BJ (cell line): ENCODE measurements around the gene ARHGAP19. TPM values are rescaled to one million over a fixed set of nuclear protein-coding genes. Genes with fewer than 3 reads are reported as not detected.

Experiments used
- CTCF ChIA-PET: fragments of 350-600 bp; formaldehyde crosslinking; extraction: SDS; loops from one replicate; lab custom pipeline; 2021; ENCODE audit warnings: antibody characterized with exemption, inconsistent platforms; lab: Yijun Ruan, JAX
- POLR2A ChIA-PET: fragments of 300-600 bp; sonication (Branson Sonifier 250); formaldehyde crosslinking; extraction: SDS; loops from one replicate; lab custom pipeline; 2021; ENCODE audit warnings: antibody characterized with exemption; lab: Charles Lee
- DNase-seq: peaks from one replicate; pipeline ENCODE4 v3.0.0-alpha.2; 2011; ENCODE audit warnings: low read depth
- H3K27me3 ChIP-seq: 2 replicates; pipeline ENCODE4 v1.6.0; 2011; ENCODE audit warnings: low read length; ENCODE audit not compliant: control insufficient read depth, insufficient read depth
- H3K36me3 ChIP-seq: 2 replicates; pipeline ENCODE4 v1.5.1; 2011; ENCODE audit warnings: low read length; ENCODE audit not compliant: control insufficient read depth, insufficient read depth
- H3K4me3 ChIP-seq: 2 replicates; pipeline ENCODE4 v1.5.1; 2011; ENCODE audit warnings: low read depth, mild to moderate bottlenecking, control low read depth, low read length
- CTCF ChIP-seq: IDR thresholded peaks from 2 replicates; pipeline ENCODE4 v1.5.1; 2011; ENCODE audit warnings: low read depth, mild to moderate bottlenecking, control low read depth, inconsistent platforms, low read length, moderate library complexity; ENCODE audit not compliant: insufficient read depth
- polyA plus RNA-seq: library from polyadenylated mRNA; depleted of rRNA; stranded (reverse); fragments of >200 nt; gene quantifications from 2 replicates; pipeline ENCODE4 v1.2.3, GENCODE V29; 2011

ARHGAP19 gene
- polyA plus RNA-seq, 1 experiment: 2.4 TPM

GRCh38 chr10:97188261-97188711 is 104.2 kb downstream of the ARHGAP19 start:
- no peak for DNase-seq
- Histone ChIP-seq H3K27me3 (peaks cover 21% of the 10 kb centered on the region), H3K4me3 (no peak overlapping the region), H3K36me3 (no peaks in the 10 kb centered on the region)
- CTCF ChIA-PET: no interaction called here
- no peak for TF ChIP-seq CTCF
- POLR2A ChIA-PET: no interaction called here

- ChIA-PET CTCF (no interaction called here), POLR2A (no interaction called here)
- TF ChIP-seq CTCF: no peak
- DNase-seq: no peak
- no peak overlapping the region for H3K4me3 ChIP-seq
- H3K36me3 ChIP-seq: no peaks in the 10 kb centered on the region
- H3K27me3 ChIP-seq: peaks cover 23% of the 10 kb centered on the region
Observed at GRCh38 chr10:97186911-97187310, 105.5 kb downstream of the ARHGAP19 start.

- no peak for TF ChIP-seq CTCF
- Histone ChIP-seq H3K36me3 (no peaks in the 10 kb centered on the region), H3K27me3 (peaks cover 26% of the 10 kb centered on the region), H3K4me3 (no peak within 1 kb of the TSS)
- CTCF ChIA-PET: interaction anchor here (0.9 to 1.7 kb wide), 2 partner anchors 9 to 12 kb away, joined by 4 to 5 read pairs; no protein-coding TSS in a partner anchor
- POLR2A ChIA-PET: no interaction called here
- no peak for DNase-seq
Observed at GRCh38 chr10:97185326-97186058, 106.9 kb downstream of the ARHGAP19 start, which contains the start of gene SLIT1. TSS of gene SLIT1 (minus strand) at chr10:97185959. CDS start at chr10:97185674, 285 bp downstream.

- Histone ChIP-seq H3K4me3 (no peak overlapping the region), H3K36me3 (no peaks in the 10 kb centered on the region), H3K27me3 (peaks cover 29% of the 10 kb centered on the region)
- DNase-seq: no peak
- TF ChIP-seq CTCF: no peak
- CTCF ChIA-PET: interaction anchor here (0.9 to 1.7 kb wide), 2 partner anchors 9 to 12 kb away, joined by 4 to 5 read pairs; no protein-coding TSS in a partner anchor
- POLR2A ChIA-PET: no interaction called here
Observed at GRCh38 chr10:97184971-97185325, 107.5 kb downstream of the ARHGAP19 start.

GRCh38 chr10:97183314-97183713 is 109.1 kb downstream of the ARHGAP19 start:
- no peak for TF ChIP-seq CTCF
- POLR2A ChIA-PET: no interaction called here
- Histone ChIP-seq H3K4me3 (no peak overlapping the region), H3K36me3 (no peaks in the 10 kb centered on the region), H3K27me3 (peaks cover 37% of the 10 kb centered on the region)
- no peak for DNase-seq
- CTCF ChIA-PET: no interaction called here
